CD4-positive, CD25-positive, alpha-beta regulatory T cell (primary cell): Measurements from ENCODE around the gene RRAGB. TPM values are rescaled to one million over a fixed set of nuclear protein-coding genes. Genes with fewer than 3 reads are reported as not detected.
"Not testable (repeated sequence)": the region's sequence is repeated elsewhere in the genome, so short reads cannot be mapped to it uniquely, and the experiment has no call there.

Experiments
- ATAC-seq, 2 donors: fragments of 150-1000 bp; cut with Tn5 transposase; one replicate each; pipeline ENCODE4 v1.10.0; 2021; ENCODE audit warnings: low read depth in 2 of 2, moderate number of reproducible peaks in 2 of 2, moderate library complexity in 1 of 2
- DNase-seq, 3 donors: peaks; one replicate each; pipeline versions ENCODE4 v3.0.0 to v3.0.0-alpha.2; 2012 to 2022; ENCODE audit warnings: mixed read lengths in 1 of 3
- H3K27ac ChIP-seq: one replicate; pipeline ENCODE4 v1.7.0; 2013; ENCODE audit warnings: mild to moderate bottlenecking, low read length; ENCODE audit not compliant: insufficient read depth, poor library complexity, severe bottlenecking
- H3K27me3 ChIP-seq: one replicate; pipeline ENCODE4 v1.7.0; 2013; ENCODE audit warnings: low read length; ENCODE audit not compliant: control insufficient read depth, insufficient read depth
- H3K36me3 ChIP-seq: one replicate; pipeline ENCODE4 v1.7.0; 2013; ENCODE audit warnings: mild to moderate bottlenecking, low read length, moderate library complexity; ENCODE audit not compliant: control insufficient read depth, insufficient read depth
- H3K4me1 ChIP-seq: 2 replicates; pipeline ENCODE4 v1.7.0; 2013; ENCODE audit warnings: mild to moderate bottlenecking, low read length; ENCODE audit not compliant: insufficient read depth, control insufficient read depth, poor library complexity, severe bottlenecking
- H3K4me3 ChIP-seq: one replicate; pipeline ENCODE4 v1.7.0; 2013; ENCODE audit warnings: low read depth, mild to moderate bottlenecking, low read length, moderate library complexity
- H3K9me3 ChIP-seq, 2 experiments: 1 replicate in 1 of 2; 2 replicates in 1 of 2; pipeline ENCODE4 v1.7.0; 2013; ENCODE audit warnings: low read length in 2 of 2, mild to moderate bottlenecking in 1 of 2, moderate library complexity in 1 of 2; ENCODE audit not compliant: control insufficient read depth in 2 of 2
- H3K27ac Mint-ChIP-seq, 3 donors: one replicate each; pipeline ENCODE4 v1.8.0; 2020 to 2022; ENCODE audit warnings: mild to moderate bottlenecking in 3 of 3, mixed read lengths in 3 of 3, moderate library complexity in 2 of 3
- H3K27me3 Mint-ChIP-seq: one replicate; pipeline ENCODE4 v1.8.0; 2022; ENCODE audit warnings: mild to moderate bottlenecking, mixed read lengths
- H3K36me3 Mint-ChIP-seq: one replicate; pipeline ENCODE4 v1.8.0; 2020; ENCODE audit warnings: mixed read lengths
- H3K4me1 Mint-ChIP-seq, 4 donors: one replicate each; pipeline ENCODE4 v1.8.0; 2020 to 2022; ENCODE audit warnings: mixed read lengths in 4 of 4, mild to moderate bottlenecking in 1 of 4
- H3K4me3 Mint-ChIP-seq, 4 donors: one replicate each; pipeline ENCODE4 v1.8.0; 2020 to 2022; ENCODE audit warnings: mild to moderate bottlenecking in 4 of 4, mixed read lengths in 4 of 4, moderate library complexity in 3 of 4
- H3K9me3 Mint-ChIP-seq, 7 donors: one replicate each; pipeline ENCODE4 v1.8.0; 2020 to 2022; ENCODE audit warnings: mixed read lengths in 7 of 7, mild to moderate bottlenecking in 3 of 7, moderate library complexity in 2 of 7
- polyA plus RNA-seq, 4 donors: library from polyadenylated mRNA; unstranded; fragments of 300-500 nt; fragmentation: Illumina TruSeq; gene quantifications; one replicate each; pipeline ENCODE4 v1.2.3, GENCODE V29; 2021
- total RNA-seq: library from RNA; stranded (reverse); gene quantifications from one replicate; pipeline ENCODE4 v1.2.3, GENCODE V29; 2022

The RRAGB gene, protein sequence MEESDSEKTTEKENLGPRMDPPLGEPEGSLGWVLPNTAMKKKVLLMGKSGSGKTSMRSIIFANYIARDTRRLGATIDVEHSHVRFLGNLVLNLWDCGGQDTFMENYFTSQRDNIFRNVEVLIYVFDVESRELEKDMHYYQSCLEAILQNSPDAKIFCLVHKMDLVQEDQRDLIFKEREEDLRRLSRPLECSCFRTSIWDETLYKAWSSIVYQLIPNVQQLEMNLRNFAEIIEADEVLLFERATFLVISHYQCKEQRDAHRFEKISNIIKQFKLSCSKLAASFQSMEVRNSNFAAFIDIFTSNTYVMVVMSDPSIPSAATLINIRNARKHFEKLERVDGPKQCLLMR
- total RNA-seq (11.2 TPM), polyA plus RNA-seq (10 to 100 TPM; 12.0 to 14.1 (median 13.5) TPM)

DNA sequence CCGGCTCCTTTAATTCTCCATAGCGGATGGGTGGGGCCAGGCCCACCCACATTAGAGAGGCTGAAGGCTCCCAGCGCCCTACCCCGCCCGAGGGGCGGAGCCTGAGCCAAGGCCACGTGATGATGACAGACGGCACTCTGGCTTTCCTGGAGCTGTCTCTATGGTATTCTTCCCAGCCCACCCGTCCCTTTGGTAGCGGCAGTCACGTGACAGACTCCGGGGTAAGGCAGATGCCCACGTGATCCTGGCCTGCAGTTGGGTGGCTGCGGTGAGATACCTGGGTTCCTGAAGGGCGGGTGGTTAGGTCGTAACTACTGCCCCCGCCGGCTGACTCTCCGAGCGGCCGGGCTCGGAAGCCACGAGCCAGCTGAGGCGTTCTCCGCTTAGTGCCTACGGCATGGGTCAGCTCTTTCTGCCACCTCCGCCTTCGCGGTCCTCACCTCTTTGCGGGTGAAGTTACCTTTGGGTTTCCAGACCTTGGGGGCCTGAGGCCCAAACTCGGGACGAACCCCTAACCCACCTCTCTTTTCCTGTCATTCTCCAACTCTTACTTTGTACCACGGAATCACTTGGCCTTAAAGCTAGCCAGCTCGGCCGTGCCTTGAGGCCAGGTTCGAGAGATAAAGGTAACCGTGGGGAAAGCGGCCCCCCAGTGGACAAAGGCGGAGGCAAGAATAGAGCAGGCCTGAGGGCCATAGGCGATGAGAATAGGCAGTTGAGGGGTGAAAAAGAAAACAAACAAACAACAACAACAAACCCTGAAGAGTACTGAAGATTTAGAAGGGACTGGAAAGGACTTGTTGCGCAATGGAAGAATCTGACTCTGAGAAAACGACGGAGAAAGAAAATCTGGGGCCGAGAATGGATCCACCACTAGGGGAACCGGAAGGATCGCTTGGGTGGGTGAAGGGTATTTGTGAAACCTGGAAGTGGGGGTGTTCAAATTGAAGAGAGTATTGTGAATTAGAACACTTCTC lies at the start of gene RRAGB:
Gene RRAGB (plus strand): TSS at position 229 of the 977 bp plus-strand sequence. CDS start 579 bp downstream, at position 808.
- ATAC-seq = peak; percentile 97 to 99
- Mint-ChIP-seq H3K27me3 (no peaks in the 10 kb centered on the region), H3K9me3 (peaks cover 0 to 2% (median 0%) of the 10 kb centered on the region in 7 donors), H3K36me3 (peaks cover 8% of the 10 kb centered on the region), H3K4me3 (peak within 1 kb of the TSS; percentile 86 to 96 (median 90)), H3K4me1 (peaks cover 5 to 42% (median 29%) of the 10 kb centered on the region in 4 donors), H3K27ac (peak within 1 kb of the TSS; percentile 62 to 92 (median 89))
- Histone ChIP-seq H3K4me1 (no peaks in the 10 kb centered on the region), H3K36me3 (peaks cover 19% of the 10 kb centered on the region), H3K27me3 (no peaks in the 10 kb centered on the region), H3K4me3 (peak within 1 kb of the TSS; percentile 81), H3K9me3 (no peaks in the 10 kb centered on the region), H3K27ac (peak within 1 kb of the TSS; percentile 87)
- peak; percentile 87 to 95 (median 87) for DNase-seq

GRCh38 chrX:55668084-55668483 lies 49.5 kb upstream of the RRAGB start:
- peaks cover 0 to 2% of the 10 kb centered on the region in 2 experiments for H3K9me3 ChIP-seq
- no peak overlapping the region for H3K27ac Mint-ChIP-seq
- H3K4me1 ChIP-seq = no peaks in the 10 kb centered on the region
- H3K27me3 ChIP-seq = no peaks in the 10 kb centered on the region
- DNase-seq (no peak), ATAC-seq (no peak)
- no peaks in the 10 kb centered on the region for H3K27me3 Mint-ChIP-seq
- H3K4me1 Mint-ChIP-seq = no peaks in the 10 kb centered on the region
- H3K4me3 ChIP-seq = no peak overlapping the region
- H3K9me3 Mint-ChIP-seq = peaks cover 0 to 19% (median 2%) of the 10 kb centered on the region in 7 donors
- no peak overlapping the region for H3K27ac ChIP-seq
- H3K36me3 Mint-ChIP-seq = no peaks in the 10 kb centered on the region
- H3K4me3 Mint-ChIP-seq = no peak overlapping the region
- H3K36me3 ChIP-seq = no peaks in the 10 kb centered on the region

DNA sequence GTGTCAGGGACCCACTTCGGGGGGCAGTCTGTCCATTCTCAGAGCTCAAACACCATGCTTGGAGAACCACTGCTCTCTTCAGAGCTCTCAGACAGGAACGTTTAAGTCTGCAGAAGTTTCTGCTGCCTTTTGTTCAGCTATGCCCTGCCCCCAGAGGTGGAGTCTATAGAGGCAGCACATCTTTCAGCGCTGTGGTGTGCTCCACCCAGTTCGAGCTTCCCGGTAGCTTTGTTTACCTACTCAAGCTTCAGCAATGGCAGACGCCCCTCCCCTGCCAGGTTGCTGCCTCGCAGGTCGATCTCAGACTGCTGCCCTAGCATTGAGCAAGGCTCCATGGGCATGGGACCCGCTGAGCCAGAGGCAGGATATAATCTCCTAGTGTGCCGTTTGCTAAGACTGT lies 29.0 kb upstream of the RRAGB start:
- not testable (repeated sequence) for H3K4me3 ChIP-seq, H3K4me1 ChIP-seq, H3K4me1 Mint-ChIP-seq, H3K27me3 ChIP-seq, H3K4me3 Mint-ChIP-seq, H3K9me3 ChIP-seq, H3K36me3 Mint-ChIP-seq, H3K9me3 Mint-ChIP-seq, H3K27me3 Mint-ChIP-seq, ATAC-seq, DNase-seq, H3K27ac Mint-ChIP-seq, H3K27ac ChIP-seq, H3K36me3 ChIP-seq

DNA sequence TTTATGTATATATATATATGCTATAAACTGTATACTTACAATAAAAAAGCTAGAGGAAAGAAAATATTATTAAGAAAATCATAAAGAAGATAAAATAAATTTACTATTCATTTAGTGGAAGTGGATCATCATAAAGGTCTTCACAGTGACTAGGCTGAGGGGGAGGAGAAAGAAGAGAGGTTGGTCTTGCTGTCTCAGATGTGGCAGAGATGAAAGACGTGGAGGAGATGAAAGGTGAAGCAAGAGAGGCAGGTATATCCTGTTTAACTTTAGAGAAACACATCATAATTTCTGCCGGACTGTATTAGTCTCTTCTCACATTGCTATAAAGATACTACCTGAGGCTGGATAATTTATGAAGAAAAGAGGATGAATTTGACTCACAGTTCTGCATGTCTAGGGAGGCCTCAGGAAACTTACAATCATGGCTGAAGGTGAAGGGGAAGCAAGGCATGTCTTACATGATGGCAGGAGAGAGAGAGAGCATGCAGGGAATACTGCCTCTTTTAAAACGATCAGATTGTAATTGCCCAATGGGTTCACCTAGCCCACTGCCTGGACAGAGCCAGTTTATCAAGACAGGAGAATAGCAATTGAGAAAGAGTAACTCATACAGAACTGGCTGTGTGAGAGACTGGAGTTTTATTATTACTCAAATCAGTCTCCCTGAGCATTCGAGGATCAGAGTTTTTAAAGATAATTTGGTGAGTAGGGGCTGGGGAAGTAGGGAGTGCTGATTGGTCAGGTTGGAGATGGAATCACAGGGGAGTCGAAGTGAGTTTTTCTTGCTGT lies 22.1 kb upstream of the RRAGB start:
- Histone ChIP-seq H3K4me3 (peak overlapping the region; percentile 47), H3K4me1 (no peaks in the 10 kb centered on the region), H3K9me3 (no peaks in the 10 kb centered on the region), H3K27ac (peak overlapping the region; percentile 1), H3K27me3 (no peaks in the 10 kb centered on the region), H3K36me3 (no peaks in the 10 kb centered on the region)
- H3K9me3 Mint-ChIP-seq = peaks cover 0 to 8% (median 0%) of the 10 kb centered on the region in 7 donors
- H3K4me3 Mint-ChIP-seq = peak overlapping the region; percentile 67 to 83 (median 76)
- H3K27ac Mint-ChIP-seq = peak overlapping the region; percentile 83 to 91 (median 83)
- DNase-seq (peak in 2 of 3 donors; percentile 43 to 55), ATAC-seq (peak; percentile 88 to 99)
- no peaks in the 10 kb centered on the region for H3K36me3 Mint-ChIP-seq
- H3K4me1 Mint-ChIP-seq = peaks cover 4 to 41% (median 16%) of the 10 kb centered on the region in 4 donors
- H3K27me3 Mint-ChIP-seq = peaks cover 5% of the 10 kb centered on the region

DNA sequence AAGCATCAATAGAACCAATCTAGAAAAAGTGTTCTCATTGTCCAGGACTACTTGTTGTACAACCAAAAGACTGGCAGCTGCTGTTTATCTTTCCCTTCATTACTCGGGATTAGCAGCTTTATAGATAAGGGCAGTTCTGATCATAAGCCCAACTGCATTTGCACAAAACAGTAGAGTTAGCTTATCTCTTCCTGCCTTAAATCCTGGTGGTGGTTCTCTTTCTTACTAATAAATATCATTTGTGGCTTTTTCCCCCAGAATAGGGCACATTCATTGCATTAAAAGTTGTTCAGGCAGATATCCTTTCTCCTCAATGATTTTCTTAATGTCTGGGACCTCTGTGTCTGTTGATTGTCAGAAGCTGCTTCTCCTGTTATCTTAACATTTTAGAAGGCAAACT lies 20.2 kb upstream of the RRAGB start:
- H3K36me3 ChIP-seq = no peaks in the 10 kb centered on the region
- H3K27me3 ChIP-seq = no peaks in the 10 kb centered on the region
- H3K4me1 ChIP-seq = no peaks in the 10 kb centered on the region
- Mint-ChIP-seq H3K27me3 (no peaks in the 10 kb centered on the region), H3K4me3 (peak overlapping the region in 1 of 4 donors; percentile 27), H3K36me3 (no peaks in the 10 kb centered on the region), H3K4me1 (peaks cover 4 to 41% (median 16%) of the 10 kb centered on the region in 4 donors), H3K9me3 (no peaks in the 10 kb centered on the region), H3K27ac (no peak overlapping the region)
- no peak for DNase-seq
- H3K27ac ChIP-seq = no peak overlapping the region
- no peaks in the 10 kb centered on the region for H3K9me3 ChIP-seq
- ATAC-seq = no peak
- no peak overlapping the region for H3K4me3 ChIP-seq

DNA sequence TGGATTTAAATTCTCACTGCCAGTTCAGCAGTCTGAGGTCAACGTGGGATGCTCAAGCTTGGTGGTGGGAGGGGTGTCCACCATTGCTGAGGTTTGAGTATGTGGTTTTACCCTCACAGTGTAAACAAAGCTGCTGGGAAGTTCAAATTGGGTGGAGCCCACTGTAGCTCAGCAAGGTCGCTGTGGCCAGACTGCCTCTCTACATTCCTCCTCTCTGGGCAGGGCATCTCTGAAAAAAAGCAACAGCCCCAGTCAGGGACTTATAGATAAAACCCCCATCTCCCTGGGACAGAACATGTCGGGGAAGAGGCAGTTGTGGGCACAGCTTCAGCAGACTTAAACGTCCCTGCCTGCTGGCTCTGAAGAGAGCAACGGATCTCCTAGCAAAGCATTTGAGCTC lies 14.9 kb upstream of the RRAGB start:
- DNase-seq = no peak
- Mint-ChIP-seq H3K27me3 (peaks cover 4% of the 10 kb centered on the region), H3K4me3 (no peak overlapping the region), H3K4me1 (peaks cover 0 to 41% (median 10%) of the 10 kb centered on the region in 4 donors), H3K27ac (no peak overlapping the region), H3K36me3 (no peaks in the 10 kb centered on the region), H3K9me3 (peaks cover 0 to 17% (median 3%) of the 10 kb centered on the region in 7 donors)
- H3K9me3 ChIP-seq = no peaks in the 10 kb centered on the region
- no peak overlapping the region for H3K27ac ChIP-seq
- H3K36me3 ChIP-seq = no peaks in the 10 kb centered on the region
- H3K4me3 ChIP-seq = no peak overlapping the region
- no peak for ATAC-seq
- H3K4me1 ChIP-seq = no peaks in the 10 kb centered on the region
- no peaks in the 10 kb centered on the region for H3K27me3 ChIP-seq

DNA sequence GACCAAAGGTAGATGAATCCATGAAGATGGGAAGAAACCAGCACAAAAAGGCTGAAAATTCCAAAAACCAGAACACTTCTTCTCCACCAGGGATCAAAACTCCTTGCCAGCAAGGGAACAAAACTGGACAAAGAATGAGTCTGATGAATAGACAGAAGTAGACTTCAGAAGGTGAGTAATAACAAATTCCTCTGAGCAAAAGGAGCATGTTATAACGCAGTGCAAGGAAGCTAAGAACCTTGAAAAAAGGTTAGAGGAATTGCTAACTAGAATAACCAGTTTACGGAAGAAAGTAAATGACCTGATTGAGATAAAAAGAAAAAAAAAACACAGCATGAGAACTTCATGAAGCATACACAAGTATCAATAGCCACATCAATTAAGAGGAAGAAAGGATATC lies 14.1 kb upstream of the RRAGB start:
- not testable (repeated sequence) for H3K27ac ChIP-seq, H3K36me3 Mint-ChIP-seq, DNase-seq, H3K9me3 ChIP-seq, H3K36me3 ChIP-seq, H3K4me1 ChIP-seq, H3K27me3 ChIP-seq, H3K27me3 Mint-ChIP-seq, H3K4me3 ChIP-seq, H3K4me3 Mint-ChIP-seq, ATAC-seq, H3K27ac Mint-ChIP-seq
- Mint-ChIP-seq H3K4me1 (peaks cover 0 to 38% (median 10%) of the 10 kb centered on the region in 4 donors), H3K9me3 (peaks cover 0 to 17% (median 3%) of the 10 kb centered on the region in 7 donors)
